Measurements from ENCODE around the gene PLB1.

The PLB1 gene

GRCh38 chr2:28623582-28624405 is 127.9 kb downstream of the PLB1 start:
- no peak for DNase-seq (ENCODE audit: low read depth in 2 of 3, low spot score in 1 of 3)

- no peak for DNase-seq (ENCODE audit: low read depth in 2 of 3, low spot score in 1 of 3)
These were observed 128.6 kb downstream of the PLB1 start for GRCh38 chr2:28624436-28624792.

- DNase-seq (ENCODE audit: low read depth in 2 of 3, low spot score in 1 of 3) = peak; percentile 52 to 68 (median 65)
These were observed 129.2 kb downstream of the PLB1 start for GRCh38 chr2:28624793-28625701.

GRCh38 chr2:28626376-28626775 is 130.5 kb downstream of the PLB1 start:
- DNase-seq (ENCODE audit: low read depth in 2 of 3, low spot score in 1 of 3) = no peak

GRCh38 chr2:28626891-28627421 is 131.1 kb downstream of the PLB1 start:
- no peak for DNase-seq (ENCODE audit: low read depth in 2 of 3, low spot score in 1 of 3)

- no peak for DNase-seq (ENCODE audit: low read depth in 2 of 3, low spot score in 1 of 3)
These were observed 132.0 kb downstream of the PLB1 start for GRCh38 chr2:28627722-28628480.

- DNase-seq (ENCODE audit: low read depth in 2 of 3, low spot score in 1 of 3) = no peak
These were observed 132.6 kb downstream of the PLB1 start for GRCh38 chr2:28628506-28628905.

GRCh38 chr2:28628987-28629386 is 133.1 kb downstream of the PLB1 start:
- no peak for DNase-seq (ENCODE audit: low read depth in 2 of 3, low spot score in 1 of 3)

- no peak for DNase-seq (ENCODE audit: low read depth in 2 of 3, low spot score in 1 of 3)
These were observed 134.1 kb downstream of the PLB1 start for GRCh38 chr2:28629910-28630309.

GRCh38 chr2:28630341-28630740 is 134.5 kb downstream of the PLB1 start:
- no peak for DNase-seq (ENCODE audit: low read depth in 2 of 3, low spot score in 1 of 3)

GRCh38 chr2:28631514-28632206 is 135.8 kb downstream of the PLB1 start:
- no peak for DNase-seq (ENCODE audit: low read depth in 2 of 3, low spot score in 1 of 3)

- no peak for DNase-seq (ENCODE audit: low read depth in 2 of 3, low spot score in 1 of 3)
These were observed 136.9 kb downstream of the PLB1 start for GRCh38 chr2:28632791-28633190.

GRCh38 chr2:28633204-28633603 is 137.3 kb downstream of the PLB1 start:
- no peak for DNase-seq (ENCODE audit: low read depth in 2 of 3, low spot score in 1 of 3)

- no peak for DNase-seq (ENCODE audit: low read depth in 2 of 3, low spot score in 1 of 3)
These were observed 137.9 kb downstream of the PLB1 start for GRCh38 chr2:28633746-28634145.

- DNase-seq (ENCODE audit: low read depth in 2 of 3, low spot score in 1 of 3) = no peak
These were observed 139.3 kb downstream of the PLB1 start for GRCh38 chr2:28635191-28635611.

- no peak for DNase-seq (ENCODE audit: low read depth in 2 of 3, low spot score in 1 of 3)
These were observed 140.6 kb downstream of the PLB1 start for GRCh38 chr2:28636491-28636890.

GRCh38 chr2:28637066-28638047 is 141.5 kb downstream of the PLB1 start:
- no peak for DNase-seq (ENCODE audit: low read depth in 2 of 3, low spot score in 1 of 3)

- no peak for DNase-seq (ENCODE audit: low read depth in 2 of 3, low spot score in 1 of 3)
These were observed 142.2 kb downstream of the PLB1 start for GRCh38 chr2:28638102-28638501.

- no peak for DNase-seq (ENCODE audit: low read depth in 2 of 3, low spot score in 1 of 3)
These were observed 143.3 kb downstream of the PLB1 start for GRCh38 chr2:28639092-28639691.
